ENCODE data around the gene TEAD1.

Gene TEAD1

GRCh38 chr11:12673924-12674570 is at the start of gene TEAD1:
TSS of gene TEAD1 (plus strand) at chr11:12674421.
- peak; percentile 85 to 89 for DNase-seq

- DNase-seq: no peak
Measured at GRCh38 chr11:12624595-12624994, 49.6 kb upstream of the TEAD1 start.

- DNase-seq: no peak
Measured at GRCh38 chr11:12625438-12626071, 48.7 kb upstream of the TEAD1 start.

GRCh38 chr11:12626616-12627015 is 47.6 kb upstream of the TEAD1 start:
- DNase-seq: no peak

- no peak for DNase-seq
Measured at GRCh38 chr11:12628314-12628713, 45.9 kb upstream of the TEAD1 start.

GRCh38 chr11:12629601-12630313 is 44.5 kb upstream of the TEAD1 start:
- DNase-seq: no peak

GRCh38 chr11:12631651-12632050 is 42.6 kb upstream of the TEAD1 start:
- DNase-seq: no peak

GRCh38 chr11:12634329-12634728 is 39.9 kb upstream of the TEAD1 start:
- no peak for DNase-seq

GRCh38 chr11:12636871-12637410 is 37.3 kb upstream of the TEAD1 start:
- DNase-seq: no peak

- no peak for DNase-seq
Measured at GRCh38 chr11:12639388-12639787, 34.8 kb upstream of the TEAD1 start.

GRCh38 chr11:12640355-12640754 is 33.9 kb upstream of the TEAD1 start:
- no peak for DNase-seq

GRCh38 chr11:12640926-12641849 is 33.0 kb upstream of the TEAD1 start:
- no peak for DNase-seq

GRCh38 chr11:12642040-12642439 is 32.2 kb upstream of the TEAD1 start:
- no peak for DNase-seq

GRCh38 chr11:12642806-12643428 is 31.3 kb upstream of the TEAD1 start:
- no peak for DNase-seq

- no peak for DNase-seq
Measured at GRCh38 chr11:12646478-12646877, 27.7 kb upstream of the TEAD1 start.

GRCh38 chr11:12653729-12654128 is 20.5 kb upstream of the TEAD1 start:
- no peak for DNase-seq

GRCh38 chr11:12655842-12656241 is 18.4 kb upstream of the TEAD1 start:
- no peak for DNase-seq

- DNase-seq: no peak
Measured at GRCh38 chr11:12657336-12657735, 16.9 kb upstream of the TEAD1 start.

GRCh38 chr11:12657981-12658380 is 16.2 kb upstream of the TEAD1 start:
- DNase-seq: no peak

GRCh38 chr11:12662101-12662689 is 12.0 kb upstream of the TEAD1 start:
- DNase-seq: no peak

- DNase-seq: no peak
Measured at GRCh38 chr11:12664385-12664784, 9.8 kb upstream of the TEAD1 start.

GRCh38 chr11:12666915-12667314 is 7.3 kb upstream of the TEAD1 start:
- no peak for DNase-seq
